CMK (cell line): ENCODE results near the gene SPATA31D1.

Experiments used
- DNase-seq: peaks from one replicate; pipeline ENCODE4 v3.0.0-alpha.2; 2010; ENCODE audit warnings: low read depth

The SPATA31D1 gene

DNA sequence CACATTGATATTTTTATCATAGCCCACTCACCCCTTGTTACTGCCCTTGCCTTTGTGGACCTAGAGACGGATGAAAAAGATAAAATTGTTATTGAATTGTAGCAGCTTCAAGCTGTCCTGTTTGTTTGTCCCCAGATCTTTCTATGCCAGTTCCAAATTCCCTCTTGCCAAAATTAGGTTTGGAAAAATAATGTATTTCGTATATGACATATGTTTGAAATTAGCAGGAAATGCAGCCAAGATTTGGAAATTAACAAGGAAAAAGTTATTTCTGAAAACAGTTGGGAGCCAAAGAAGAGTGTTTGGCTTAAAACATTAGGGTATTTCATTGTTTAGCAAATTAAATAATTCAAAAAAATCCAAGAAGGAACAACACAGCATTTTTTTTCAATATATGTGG is 33.5 kb downstream of the SPATA31D1 start:
- no peak for DNase-seq

DNA sequence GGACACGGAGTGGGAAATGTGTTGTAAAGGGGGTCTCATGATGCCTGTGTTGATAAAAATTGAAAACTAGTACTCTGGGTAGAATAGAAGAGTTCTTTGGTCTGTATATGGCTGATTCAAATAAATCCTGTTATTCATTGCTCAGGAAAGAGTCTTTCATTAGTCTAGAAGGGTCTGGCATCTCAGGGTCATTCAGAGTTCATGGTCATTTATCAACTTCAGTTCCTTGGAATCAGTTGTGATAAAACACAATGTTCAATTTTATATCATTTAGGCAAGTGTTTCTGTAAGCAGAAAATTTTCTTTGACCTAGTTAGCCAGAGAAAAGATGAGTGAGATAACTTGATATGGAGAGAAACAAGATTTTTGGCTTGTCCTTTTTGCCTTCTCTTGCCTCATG is 36.3 kb downstream of the SPATA31D1 start:
- DNase-seq: no peak

DNA sequence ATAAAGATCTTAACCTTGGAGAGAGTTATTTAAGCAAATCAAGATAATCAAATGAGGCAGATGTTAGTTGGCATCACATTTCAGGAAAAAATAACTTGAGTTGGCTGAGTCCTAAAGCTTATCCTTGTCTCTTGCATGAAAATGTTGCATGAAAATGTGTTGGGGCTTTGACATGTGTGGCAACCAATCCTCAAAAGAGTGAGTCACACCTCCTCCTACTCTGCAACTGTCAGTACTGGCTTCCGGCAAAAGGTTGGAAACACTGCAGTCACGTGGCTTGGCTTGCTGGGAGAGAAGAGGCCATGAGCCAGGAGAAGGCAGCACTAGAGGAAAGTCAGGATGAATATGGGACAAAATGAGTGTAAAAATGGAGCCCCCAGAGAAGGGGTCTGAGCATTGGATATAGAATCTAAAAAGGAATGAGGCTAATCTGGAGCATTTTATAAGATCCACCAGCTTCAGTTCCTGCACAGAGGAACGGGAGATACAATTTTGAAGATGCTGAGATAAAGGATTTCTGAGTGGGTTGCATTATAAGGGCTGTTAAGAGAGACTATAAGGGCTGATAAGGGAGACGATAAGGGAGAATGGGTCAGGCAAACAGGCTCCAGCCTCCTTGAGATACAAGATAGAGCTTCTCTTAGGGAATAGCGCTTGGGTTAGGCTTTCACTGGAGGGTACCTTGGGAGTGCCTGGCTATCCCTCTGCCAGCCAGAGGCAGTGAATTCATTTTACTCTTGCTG is 43.1 kb downstream of the SPATA31D1 start:
- no peak for DNase-seq

DNA sequence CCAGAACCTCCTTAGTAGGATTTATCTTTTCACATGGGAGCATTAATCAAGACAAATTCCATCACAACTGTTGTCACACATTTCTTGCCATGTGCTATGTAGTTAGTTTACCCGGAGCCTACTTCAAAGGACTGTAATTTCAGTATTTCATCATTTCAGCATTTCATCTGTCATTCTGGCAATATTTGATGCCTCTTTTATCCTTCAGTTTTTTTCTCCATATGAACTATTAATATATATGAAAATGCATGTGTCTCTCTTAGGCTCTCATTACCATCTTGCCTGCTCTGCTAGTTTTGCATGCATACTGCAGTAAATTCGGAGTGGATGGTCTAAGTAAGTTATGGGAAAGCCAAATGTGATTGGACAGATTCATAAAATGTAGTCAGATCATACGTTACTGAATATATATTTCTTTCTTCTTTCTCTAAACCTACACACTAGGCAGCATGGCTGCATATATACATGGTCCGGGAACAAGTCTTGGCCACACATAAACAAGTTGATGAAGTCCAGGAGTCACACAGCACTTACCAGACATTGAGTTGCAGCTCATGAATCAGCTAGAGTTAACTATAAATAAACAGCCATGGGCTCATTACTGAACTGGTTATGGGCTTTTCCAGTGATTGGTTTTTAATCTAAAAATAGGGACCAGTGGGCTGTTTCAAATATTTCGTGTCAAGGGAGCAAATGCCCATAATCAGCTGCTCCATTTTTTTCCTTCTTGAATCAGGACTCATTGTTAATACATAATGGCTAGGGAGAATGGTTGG is 46.6 kb downstream of the SPATA31D1 start:
- no peak for DNase-seq

DNA sequence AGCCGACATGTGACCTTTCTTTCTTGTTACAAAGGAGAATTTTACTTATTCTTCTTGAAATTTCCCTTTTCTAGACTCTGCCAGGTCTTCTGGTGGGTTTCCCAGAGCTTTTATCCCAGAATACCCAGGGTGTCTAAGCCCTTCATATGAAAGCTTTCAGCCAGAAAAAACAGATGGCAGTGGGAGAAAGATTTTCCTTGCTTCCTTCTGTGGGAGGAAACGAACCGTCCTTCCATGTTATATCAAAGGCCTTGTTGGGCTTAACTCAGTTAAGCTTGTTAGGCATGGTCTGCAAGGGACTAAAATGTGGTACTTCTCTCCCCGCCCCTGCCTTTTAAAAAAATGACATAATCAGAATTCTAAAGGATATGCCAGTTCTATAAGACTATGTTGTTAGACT is 47.5 kb downstream of the SPATA31D1 start:
- no peak for DNase-seq

DNA sequence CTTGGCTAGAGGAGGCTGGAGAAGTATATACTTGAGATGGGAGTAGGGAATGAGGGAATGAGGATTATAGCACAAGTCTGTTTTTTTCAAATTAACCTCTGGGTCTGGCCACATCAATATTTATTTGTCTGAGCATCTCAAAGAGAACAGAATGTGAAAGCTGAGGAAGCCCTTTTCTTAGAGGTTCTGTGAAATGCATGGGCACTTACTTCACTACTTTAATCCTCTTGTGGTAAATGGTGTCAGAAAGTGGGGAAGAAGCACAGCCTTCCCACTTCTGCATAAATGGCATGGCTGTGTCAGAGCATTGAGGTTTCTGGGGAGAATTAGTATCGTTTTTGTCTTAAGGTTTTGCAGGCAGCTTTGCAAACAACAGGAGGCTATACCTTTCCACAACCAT is 48.6 kb downstream of the SPATA31D1 start:
- DNase-seq: no peak

DNA sequence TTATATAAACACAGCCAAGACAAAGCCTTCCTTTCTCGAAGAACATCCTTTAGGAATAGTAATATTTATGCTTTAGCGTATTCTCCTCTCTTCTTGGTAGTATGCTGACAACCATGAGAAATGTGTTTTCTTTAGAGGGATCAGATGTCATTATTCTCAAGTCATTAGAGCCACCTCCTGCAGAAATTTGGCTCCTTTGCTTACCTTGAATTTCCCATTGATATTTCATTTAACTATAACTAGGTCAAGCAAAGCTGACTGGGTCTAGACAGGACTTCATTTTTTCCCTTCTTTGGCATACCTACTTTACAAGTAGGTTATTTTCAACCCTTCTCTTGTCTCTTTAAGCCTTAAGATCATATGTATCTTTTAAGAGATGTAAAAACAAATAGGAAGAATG is 50.3 kb downstream of the SPATA31D1 start:
- DNase-seq: no peak
